ENCODE results near the gene HSD17B12.
A peak's percentile ranks its signal among the peaks of the same experiment; 100 is the strongest.

The HSD17B12 gene

DNA sequence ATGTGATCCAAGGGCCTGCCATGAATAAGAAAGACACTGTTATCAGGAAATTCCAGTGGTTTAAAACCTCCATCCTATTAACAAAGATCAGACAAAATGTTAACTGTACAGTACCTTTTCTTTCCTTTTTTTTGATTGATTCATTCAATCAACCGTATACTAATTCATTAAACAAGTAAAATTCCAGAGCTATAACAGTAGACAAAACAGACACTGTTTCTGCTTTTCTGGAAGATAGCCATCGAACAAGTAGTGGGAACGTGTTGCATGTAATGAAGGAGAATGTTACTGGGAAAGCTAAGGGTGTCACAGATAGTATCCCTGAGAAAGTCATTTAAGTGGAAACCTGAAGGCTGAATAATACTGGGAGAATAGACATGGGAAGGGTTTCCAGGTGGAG lies 126.4 kb downstream of the HSD17B12 start:
- no peak for DNase-seq (ENCODE audit: low spot score)

DNA sequence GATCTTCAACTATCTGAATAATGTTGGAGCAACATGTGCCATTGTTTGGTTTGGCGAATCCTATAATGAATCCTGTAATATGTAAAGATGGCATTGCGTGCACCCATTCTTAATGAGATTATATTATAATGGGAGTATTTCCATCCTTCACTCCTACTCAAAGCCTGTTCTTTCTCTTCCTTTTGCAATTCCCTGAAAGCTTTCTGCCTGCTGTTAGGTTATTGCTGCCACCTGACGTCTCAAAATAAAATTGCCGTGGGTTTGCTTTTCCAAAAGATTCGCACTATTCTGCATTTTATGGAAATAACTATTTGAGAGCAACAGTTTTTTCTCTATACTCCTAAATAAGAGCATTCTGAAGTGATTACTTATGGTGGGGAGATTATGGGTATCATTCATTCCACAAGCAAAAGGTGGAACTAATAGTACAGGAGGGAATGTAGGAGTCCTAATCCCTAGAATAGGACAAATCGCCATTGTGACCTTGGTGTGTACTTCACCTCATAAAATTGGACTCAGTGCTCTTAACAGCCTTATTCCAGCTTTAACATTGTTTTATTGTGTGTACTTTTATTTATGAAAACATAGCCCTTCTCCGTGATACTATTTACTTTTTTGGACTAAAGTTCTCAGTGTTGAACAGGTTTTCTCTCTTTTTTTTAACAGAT lies 130.5 kb downstream of the HSD17B12 start:
- no peak for DNase-seq (ENCODE audit: low spot score)

DNA sequence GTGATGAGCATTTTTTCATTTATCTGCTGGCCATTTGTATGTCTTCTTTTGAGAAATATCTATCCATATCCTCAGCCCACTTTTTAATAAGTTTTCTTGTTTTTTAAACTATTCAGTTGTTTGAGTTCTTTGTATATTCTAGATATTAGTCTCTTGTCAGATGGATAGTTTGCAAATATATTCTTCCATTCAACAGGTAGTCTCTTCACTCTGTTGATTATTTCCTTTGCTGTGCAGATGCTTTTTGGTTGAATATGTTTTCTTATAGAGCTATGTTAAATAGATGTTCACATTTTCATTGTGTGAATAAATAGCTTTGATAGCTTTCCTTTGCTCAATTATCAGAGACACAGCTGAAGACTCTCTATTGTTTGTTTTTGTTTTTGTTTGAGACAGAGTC lies 131.9 kb downstream of the HSD17B12 start:
- DNase-seq (ENCODE audit: low spot score): no peak

DNA sequence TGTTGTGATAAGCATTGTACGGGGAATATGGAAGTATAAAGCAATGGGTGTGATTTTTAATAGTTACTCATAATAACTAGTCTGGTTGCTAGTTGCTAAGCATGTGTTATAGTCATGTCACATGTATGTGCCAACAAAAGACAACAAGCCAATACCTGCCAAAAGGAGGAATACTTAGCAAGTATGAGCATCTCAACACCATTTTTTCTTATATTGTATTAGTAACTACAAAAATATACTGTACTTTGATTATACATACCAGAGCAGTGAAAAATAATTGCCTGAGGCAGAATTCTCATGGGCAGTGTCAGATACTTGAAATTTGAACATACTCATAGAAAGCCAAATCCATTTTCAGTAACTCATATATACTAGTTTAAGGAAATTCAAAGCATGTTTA lies 137.7 kb downstream of the HSD17B12 start:
- DNase-seq (ENCODE audit: low spot score): no peak

DNA sequence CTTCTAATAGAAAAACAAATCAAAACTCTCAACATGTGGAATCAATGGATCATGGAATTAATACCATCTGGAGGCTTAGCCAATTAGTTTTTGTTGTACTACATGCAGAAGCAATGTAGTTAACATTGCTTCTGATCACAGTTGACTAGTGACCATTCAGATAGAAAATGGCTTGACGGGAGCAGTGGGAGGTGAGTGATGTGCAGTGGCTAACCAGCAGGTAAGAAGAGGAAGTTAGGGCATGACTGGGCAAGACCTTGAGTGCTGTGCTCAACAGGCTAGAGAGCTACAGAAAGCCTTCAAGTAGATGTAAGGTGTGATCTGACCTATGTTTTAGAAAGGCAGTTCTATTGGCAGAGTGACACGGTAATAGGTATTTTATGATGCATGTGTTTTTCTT lies 139.4 kb downstream of the HSD17B12 start:
- no peak for DNase-seq (ENCODE audit: low spot score)

DNA sequence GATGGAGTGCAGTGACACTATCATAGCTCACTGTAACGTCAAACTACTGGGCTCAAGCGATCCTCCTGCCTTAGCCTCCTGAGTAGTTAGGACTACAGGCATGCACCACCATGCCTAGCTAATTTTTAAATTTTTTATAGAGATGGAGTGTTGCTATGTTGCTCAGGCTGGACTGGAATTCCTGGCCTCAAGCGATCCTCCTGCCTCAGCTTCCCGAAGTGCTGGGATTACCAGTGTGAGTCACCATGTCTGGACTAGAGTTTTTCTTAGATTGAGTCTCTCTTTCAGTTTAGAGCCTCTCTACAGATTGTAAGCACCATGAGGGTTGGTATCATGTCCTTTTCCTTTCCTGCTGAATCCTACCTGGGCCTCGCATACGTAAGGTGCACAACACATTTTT lies 142.8 kb downstream of the HSD17B12 start:
- no peak for DNase-seq (ENCODE audit: low spot score)

DNA sequence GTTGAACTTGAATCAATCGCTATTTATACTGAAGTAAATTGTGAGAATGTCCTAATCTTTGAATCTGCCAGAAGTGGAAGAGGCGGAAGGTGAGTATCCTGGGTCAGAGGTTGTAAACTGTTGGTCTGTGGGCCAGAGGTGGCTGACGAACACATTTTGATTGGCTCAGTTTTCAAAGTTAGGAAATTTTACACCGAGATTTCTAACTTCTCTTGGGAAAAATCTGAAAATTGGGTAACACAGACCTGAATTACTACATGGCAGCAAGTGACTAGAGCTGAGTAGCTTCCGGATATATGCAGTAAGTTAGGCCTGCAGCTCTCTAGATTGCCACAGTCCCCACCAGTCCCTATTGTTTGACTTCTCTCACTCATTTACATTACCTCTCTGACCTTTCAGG lies 143.3 kb downstream of the HSD17B12 start:
- no peak for DNase-seq (ENCODE audit: low spot score)

DNA sequence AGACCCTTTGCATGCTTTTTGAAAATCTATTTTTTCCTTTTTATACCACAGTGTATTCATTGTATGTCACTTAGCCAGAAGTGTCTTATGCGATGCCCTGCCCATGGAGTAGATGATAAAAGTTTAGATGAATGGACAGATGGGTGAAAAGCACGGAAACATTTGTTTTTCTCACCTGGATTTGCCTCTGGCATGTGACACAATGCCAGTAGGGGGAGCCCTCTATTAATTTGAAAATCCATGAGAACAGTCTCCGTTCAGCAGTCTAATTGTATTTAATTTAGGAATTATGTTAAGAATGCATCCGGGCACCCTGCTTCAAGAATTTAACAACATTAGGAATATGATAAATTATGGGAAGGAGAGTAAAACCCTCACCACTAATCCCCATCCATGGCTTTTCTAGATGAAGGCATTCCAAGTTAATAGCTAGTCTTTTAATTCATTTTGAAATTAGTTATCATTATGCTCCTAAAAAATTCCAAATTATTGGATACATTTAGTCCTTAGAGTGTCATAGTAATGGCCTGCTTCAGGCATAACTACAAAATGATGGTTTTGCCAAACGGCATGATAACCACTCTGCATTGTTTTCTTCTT lies 144.8 kb downstream of the HSD17B12 start:
- DNase-seq (ENCODE audit: low spot score): peak; percentile 31

DNA sequence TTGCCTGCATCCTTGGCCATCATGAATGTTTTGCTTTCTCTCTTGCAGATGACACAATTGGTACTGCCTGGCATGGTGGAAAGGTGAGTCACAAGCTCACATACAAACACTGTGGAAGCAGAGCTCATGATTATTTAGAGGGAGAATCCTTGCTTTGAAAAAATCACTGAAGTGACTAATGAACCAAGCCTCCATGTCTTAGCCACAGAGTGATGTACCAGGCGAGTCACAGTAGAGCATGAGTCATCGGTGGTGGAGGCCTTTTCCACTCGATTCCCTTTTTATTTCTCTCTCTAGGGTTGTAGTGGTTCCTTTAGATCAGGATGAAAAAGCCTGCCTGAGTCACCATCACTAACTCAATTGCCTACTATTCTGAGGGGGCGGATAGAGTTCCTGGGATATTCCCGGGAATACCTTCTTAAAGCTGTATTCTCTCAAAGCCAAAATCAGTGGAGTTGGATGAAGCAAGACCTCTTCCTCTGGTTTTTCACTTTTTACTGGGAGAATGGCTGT lies 150.4 kb downstream of the HSD17B12 start:
- no peak for DNase-seq (ENCODE audit: low spot score)

DNA sequence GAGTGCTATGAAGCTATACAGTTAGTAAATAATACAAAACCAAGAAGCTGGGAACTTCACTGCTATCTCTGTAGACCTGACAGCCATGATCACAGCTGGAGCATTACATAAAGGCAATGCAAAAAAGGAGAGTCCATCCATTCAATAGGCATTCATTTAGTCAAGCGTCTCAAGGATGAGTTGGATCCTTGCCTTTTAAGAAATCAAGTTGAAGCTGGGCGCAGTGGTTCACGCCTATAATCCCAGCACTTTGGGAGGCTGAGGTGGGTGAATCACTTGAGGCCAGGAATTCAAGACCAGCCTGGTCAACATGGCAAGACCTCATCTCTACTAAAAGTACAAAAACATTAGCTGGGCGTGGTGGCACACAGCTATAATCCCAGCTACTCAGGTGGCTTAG lies 152.0 kb downstream of the HSD17B12 start:
- DNase-seq (ENCODE audit: low spot score): no peak

DNA sequence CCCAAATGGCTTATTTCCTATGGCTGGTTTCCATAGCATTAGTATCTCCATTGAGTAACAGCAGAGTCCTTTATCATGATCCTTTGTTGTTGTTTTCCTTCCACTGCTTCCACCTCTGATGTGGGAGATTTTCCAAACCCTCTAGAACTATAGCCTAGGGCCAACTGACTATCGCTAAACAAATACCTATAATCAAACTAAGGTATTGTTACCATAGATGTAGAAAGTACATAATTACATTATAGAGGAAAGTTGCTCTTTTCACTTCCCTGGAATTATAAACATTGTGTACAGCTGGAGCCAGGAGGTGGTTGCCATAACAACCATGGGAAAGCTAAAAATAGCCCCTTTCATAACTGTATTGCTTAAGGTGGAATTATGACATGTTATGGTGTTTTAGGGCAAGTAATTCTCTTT lies 153.1 kb downstream of the HSD17B12 start:
- no peak for DNase-seq (ENCODE audit: low spot score)

DNA sequence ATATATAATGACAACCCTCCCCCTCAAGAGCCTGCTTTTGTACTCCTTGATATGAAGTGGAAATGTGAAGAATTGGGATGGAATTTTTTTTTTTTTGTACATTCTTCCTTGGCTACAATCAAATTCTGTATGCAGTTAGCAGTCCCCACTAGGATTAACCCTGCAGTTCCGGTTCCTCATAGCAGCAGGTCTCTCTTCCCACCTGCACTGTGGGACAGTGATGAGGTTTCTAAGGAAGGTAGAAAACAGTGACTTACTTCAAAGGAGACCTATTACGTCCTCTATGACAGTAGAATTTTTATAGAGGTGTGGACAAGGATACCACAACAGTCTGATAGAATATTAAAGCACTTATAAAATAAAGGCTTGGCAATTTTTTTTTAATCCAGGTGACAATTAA lies 153.7 kb downstream of the HSD17B12 start:
- no peak for DNase-seq (ENCODE audit: low spot score)

DNA sequence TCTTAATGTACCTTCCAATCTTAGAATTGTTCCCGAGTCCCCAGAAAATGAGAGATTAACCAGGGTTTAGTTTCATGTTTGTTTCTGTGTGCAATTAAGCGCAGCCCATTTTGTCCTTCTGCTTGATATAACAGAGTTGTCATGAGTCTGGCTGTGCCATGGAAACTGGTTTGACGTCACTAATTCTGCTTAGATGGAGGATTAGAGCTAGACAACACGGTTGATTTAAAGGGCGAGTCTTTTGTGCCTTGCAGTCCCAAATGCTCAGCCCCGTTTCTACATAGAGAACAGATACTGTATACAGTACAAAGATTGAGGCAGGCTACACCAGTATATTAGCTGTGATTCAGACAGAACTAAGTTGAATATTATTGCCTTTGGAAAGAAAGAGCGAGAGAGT lies 154.6 kb downstream of the HSD17B12 start:
- no peak for DNase-seq (ENCODE audit: low spot score)

DNA sequence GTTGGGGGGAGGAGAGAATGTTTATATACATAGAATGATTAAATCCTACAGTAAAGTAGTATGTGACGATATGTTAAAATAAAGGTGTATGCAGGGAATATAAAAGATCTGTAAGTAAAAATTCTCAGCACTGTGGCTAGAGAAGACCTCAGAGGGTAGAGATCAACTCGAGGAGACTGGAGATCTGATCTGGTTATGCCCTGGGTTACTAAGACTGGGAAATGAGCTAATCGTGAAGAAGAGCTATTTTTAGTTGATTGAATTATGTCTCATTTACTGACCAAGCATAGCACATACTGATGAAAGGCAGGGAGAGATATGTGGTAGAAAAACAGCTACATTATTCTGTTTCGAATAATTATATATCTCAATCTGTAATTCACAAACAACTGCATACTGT lies 157.3 kb downstream of the HSD17B12 start:
- DNase-seq (ENCODE audit: low spot score): no peak

DNA sequence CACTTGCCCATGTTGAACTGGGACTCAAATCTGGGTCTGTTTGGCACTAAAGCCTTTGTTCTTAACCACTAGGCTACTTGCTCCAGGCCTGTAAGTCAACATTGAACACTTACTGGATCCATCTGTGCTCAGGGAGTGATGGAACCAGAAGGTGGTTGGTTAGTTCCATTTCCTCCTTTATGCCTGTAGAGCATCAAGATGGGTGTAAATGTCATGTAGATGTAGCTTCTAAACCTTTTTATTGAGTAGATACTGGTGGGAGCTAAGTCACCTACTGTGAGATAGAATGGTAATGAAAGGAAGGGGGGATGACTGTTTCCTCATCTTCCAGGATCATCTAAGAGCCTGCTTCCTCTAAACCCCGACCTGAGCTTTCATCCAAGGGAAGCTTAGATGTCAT lies 161.5 kb downstream of the HSD17B12 start:
- no peak for DNase-seq (ENCODE audit: low spot score)

DNA sequence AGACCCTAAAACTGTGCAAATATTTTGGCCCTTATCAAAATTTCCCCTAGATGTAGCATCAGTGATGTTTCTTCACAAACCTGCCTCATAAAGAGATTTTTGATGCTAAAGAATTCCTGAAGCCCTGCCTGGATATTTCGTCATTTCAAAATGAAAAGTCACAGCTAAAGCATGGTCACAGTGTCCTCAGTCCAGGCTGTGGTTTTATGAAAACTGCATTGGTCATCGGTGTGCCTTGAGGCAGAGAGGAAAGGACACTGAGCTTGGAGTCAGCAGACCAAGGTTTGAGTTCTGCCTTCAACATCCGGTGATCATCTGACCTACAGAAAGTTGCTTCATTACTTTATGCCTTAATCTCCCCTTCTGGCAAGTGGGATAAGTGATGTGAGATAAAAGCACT lies 165.3 kb downstream of the HSD17B12 start:
- no peak for DNase-seq (ENCODE audit: low spot score)

DNA sequence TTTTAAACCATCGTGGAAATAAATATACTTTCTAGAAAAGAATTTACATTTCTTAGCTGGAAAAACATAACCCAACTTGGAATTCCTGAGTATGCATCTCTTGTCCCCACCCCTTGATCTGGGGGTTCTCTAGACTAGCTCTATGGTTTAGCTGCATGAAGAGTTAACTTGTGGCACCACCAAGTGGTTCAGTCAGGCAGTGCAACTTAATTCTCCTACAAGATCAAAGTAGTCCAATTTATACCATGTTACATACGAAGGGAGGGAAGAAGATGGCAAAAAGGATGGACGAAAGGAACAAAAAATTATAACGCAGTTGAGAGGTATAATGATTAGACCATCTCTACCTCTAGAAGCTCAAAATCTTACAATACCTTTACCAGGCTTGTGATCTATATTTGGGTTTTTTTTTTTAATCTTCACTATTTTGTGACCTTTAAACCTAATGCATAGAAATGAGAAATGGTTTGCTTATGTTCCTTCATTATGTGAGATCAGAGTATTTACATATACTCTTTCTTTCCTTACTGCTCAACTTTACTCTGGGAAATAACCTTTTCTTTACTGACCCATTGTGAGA lies 171.6 kb downstream of the HSD17B12 start:
- DNase-seq (ENCODE audit: low spot score): peak; percentile 80

DNA sequence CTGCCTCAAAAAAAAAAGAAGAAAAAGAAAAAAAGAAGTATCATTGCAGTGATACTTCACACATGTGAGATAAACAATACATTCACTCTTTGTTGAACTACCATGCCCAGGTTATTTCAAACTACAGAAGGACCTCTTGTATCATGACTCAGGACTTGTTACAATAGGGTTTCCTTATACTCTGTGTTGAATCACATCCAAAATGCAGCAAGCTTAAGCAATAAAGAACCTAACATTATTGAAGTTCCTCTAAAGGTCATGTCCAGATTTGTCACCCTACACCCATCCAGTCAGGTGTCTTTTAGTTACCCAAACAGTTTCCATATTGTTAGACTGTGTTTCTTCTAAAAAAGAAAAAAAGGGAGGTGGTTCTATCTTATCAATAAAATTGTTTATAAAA lies 173.2 kb downstream of the HSD17B12 start:
- no peak for DNase-seq (ENCODE audit: low spot score)

DNA sequence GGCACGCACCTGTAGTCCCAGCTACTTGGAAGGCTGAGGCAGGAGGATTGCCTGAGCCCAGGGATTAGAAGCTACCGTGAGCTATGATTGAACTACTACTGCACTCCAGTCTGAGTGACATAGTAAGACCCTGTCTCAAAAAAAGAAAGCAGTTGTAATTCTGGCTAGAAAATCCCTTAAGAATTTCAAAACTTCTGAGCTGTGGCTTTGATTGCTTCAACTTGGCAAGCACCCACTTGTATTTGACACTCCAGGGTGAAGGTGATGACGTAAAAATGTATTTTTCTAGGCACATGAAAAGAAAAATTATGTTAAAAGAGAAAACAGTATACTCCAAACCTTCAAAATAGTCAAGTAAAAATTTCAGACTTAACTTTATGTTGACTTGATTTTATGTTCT lies 176.5 kb downstream of the HSD17B12 start:
- DNase-seq (ENCODE audit: low spot score): no peak

DNA sequence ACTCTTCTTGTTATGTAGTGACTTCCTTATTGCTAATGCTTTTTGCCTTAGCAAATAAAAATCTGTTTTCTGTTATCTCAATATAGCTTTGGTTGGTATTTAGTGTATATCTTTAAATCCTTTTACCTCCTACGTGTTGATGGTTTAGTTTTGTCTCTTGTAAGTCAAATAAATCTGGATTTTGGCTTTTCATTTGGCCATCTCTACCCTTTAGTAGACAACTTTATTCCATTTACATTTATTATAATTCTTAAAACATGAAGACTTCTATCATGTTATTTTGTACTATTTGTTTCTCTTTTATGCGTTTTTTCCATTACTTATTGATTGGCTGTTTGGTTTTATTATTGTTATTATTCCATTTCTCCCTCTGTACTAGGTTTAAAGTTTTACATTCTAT lies 180.6 kb downstream of the HSD17B12 start:
- DNase-seq (ENCODE audit: low spot score): no peak

DNA sequence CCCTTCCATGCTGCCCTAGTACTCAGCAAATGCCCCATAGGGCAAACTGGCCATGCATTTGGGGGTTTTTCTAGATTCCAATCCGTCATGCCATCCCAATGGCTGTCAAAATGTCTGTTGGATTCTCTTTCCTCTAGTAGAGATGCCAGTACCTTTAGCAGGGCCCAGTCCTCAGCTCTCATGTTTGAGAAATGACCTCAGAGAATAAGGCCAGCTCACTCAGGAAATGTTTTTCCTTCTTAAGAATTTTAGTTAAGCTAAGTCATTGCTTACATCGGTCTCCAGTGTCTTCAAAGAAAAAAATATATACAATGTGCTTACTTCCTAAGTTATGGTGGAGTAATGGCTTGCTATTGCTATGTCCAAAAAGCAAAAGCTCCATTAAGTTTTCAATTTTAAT lies 186.0 kb downstream of the HSD17B12 start:
- no peak for DNase-seq (ENCODE audit: low spot score)

DNA sequence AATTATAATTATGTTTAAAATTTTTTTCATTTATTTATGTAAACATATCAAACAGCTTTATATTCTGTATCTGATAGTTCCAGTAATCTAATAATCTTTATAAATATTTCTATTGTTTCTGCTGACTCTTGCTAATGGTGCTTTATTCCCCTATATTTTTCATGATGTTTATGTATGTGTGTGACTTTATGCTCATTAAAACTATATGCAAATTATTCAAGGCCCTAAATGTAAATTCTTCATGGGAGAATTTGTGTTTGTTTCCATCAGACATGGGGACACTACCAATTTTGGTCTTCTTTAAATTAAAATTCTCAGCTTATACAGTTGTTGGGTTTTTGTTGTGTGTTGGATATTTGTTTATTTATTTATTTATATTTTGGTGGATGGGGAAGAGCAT lies 186.4 kb downstream of the HSD17B12 start:
- DNase-seq (ENCODE audit: low spot score): no peak

DNA sequence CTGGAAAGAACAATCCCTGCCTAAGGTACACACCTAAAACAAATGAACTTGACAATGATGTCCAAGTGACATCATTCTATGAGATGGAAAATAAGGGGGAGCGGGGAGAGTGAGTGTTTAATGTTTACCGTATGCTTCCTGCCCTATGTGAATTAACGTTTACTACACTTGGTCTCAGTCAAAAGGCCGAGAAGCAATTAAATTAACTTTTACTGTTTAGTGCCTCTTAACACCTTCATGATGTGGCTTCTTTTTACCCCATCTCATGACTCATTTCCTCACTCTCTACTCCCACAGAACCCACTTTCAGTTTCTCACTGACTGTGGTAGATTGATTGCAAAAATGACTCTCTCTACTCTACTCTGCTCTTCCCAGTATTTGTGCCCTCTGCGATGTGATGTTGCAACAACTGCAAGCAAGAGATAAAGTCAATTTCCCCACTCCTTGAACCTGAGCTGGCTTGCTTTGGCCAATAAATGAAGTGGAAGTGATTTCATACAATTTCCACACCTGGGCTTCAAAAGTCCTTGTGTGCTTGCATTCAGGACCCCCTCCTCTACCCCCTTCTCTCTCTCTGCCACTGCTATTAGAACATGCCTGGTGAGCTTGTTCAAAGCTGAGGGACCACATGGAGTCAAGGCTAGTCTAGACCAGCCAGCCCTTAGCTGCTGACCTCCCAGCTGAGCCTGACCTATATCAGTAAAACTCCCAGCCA lies 188.5 kb downstream of the HSD17B12 start:
- peak; percentile 11 for DNase-seq (ENCODE audit: low spot score)

Measured in NAMALWA (cell line).